CMK (cell line): Measurements from ENCODE around the gene DHCR7.

Experiments used
- DNase-seq: peaks from one replicate; pipeline ENCODE4 v3.0.0-alpha.2; 2010; ENCODE audit warnings: low read depth

Gene DHCR7

GRCh38 chr11:71448257-71449171 lies at the start of gene DHCR7:
TSS of gene DHCR7 (minus strand) at chr11:71448393. CDS start at chr11:71444952, 3,441 bp downstream.
- DNase-seq, result peak; percentile 95

GRCh38 chr11:71496421-71496820 lies 48.2 kb upstream of the DHCR7 start:
- DNase-seq, result no peak

GRCh38 chr11:71495286-71496230 lies 47.4 kb upstream of the DHCR7 start:
- DNase-seq, result no peak

- DNase-seq, result no peak
Observed at GRCh38 chr11:71491940-71492339, 43.7 kb upstream of the DHCR7 start.

- DNase-seq, result no peak
Observed at GRCh38 chr11:71491531-71491930, 43.3 kb upstream of the DHCR7 start.

- DNase-seq, result no peak
Observed at GRCh38 chr11:71490731-71491390, 42.7 kb upstream of the DHCR7 start.

- DNase-seq, result no peak
Observed at GRCh38 chr11:71490044-71490730, 42.0 kb upstream of the DHCR7 start.

- no peak for DNase-seq
Observed at GRCh38 chr11:71489311-71490043, 41.3 kb upstream of the DHCR7 start.

GRCh38 chr11:71488681-71489270 lies 40.6 kb upstream of the DHCR7 start:
- DNase-seq, result no peak

- DNase-seq, result no peak
Observed at GRCh38 chr11:71486320-71486719, 38.1 kb upstream of the DHCR7 start.

GRCh38 chr11:71485466-71485865 lies 37.3 kb upstream of the DHCR7 start:
- DNase-seq, result no peak

- no peak for DNase-seq
Observed at GRCh38 chr11:71485063-71485399, 36.8 kb upstream of the DHCR7 start.

GRCh38 chr11:71484248-71485062 lies 36.3 kb upstream of the DHCR7 start:
- DNase-seq, result no peak

GRCh38 chr11:71483692-71484091 lies 35.5 kb upstream of the DHCR7 start:
- DNase-seq, result no peak

GRCh38 chr11:71482746-71483364 lies 34.7 kb upstream of the DHCR7 start:
- no peak for DNase-seq

GRCh38 chr11:71482216-71482615 lies 34.0 kb upstream of the DHCR7 start:
- no peak for DNase-seq

- DNase-seq, result no peak
Observed at GRCh38 chr11:71481101-71481960, 33.1 kb upstream of the DHCR7 start.

GRCh38 chr11:71478528-71478840 lies 30.3 kb upstream of the DHCR7 start:
- DNase-seq, result no peak
